HL-60 (cell line): ENCODE results near the gene SLC29A3.

Experiments used
- POLR2AphosphoS5 ChIP-seq: IDR thresholded peaks from 2 replicates; pipeline ENCODE4 v1.6.1; 2012; ENCODE audit warnings: low read depth
- TF ChIP-seq, protein P1 (sequence below): IDR thresholded peaks from one replicate; pipeline ENCODE4 v1.5.1; 2011; ENCODE audit warnings: low read length, control low read depth, inconsistent platforms; ENCODE audit not compliant: insufficient read depth
- TF ChIP-seq, protein P2 (sequence below): IDR thresholded peaks from 2 replicates; pipeline ENCODE4 v1.6.1; 2012; ENCODE audit warnings: low read depth; ENCODE audit not compliant: insufficient replicate concordance

GRCh38 chr10:71294091-71294561, 24.9 kb upstream of the SLC29A3 start:
- TF ChIP-seq, protein P1, sequence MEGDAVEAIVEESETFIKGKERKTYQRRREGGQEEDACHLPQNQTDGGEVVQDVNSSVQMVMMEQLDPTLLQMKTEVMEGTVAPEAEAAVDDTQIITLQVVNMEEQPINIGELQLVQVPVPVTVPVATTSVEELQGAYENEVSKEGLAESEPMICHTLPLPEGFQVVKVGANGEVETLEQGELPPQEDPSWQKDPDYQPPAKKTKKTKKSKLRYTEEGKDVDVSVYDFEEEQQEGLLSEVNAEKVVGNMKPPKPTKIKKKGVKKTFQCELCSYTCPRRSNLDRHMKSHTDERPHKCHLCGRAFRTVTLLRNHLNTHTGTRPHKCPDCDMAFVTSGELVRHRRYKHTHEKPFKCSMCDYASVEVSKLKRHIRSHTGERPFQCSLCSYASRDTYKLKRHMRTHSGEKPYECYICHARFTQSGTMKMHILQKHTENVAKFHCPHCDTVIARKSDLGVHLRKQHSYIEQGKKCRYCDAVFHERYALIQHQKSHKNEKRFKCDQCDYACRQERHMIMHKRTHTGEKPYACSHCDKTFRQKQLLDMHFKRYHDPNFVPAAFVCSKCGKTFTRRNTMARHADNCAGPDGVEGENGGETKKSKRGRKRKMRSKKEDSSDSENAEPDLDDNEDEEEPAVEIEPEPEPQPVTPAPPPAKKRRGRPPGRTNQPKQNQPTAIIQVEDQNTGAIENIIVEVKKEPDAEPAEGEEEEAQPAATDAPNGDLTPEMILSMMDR = no peak
- TF ChIP-seq, protein P2, sequence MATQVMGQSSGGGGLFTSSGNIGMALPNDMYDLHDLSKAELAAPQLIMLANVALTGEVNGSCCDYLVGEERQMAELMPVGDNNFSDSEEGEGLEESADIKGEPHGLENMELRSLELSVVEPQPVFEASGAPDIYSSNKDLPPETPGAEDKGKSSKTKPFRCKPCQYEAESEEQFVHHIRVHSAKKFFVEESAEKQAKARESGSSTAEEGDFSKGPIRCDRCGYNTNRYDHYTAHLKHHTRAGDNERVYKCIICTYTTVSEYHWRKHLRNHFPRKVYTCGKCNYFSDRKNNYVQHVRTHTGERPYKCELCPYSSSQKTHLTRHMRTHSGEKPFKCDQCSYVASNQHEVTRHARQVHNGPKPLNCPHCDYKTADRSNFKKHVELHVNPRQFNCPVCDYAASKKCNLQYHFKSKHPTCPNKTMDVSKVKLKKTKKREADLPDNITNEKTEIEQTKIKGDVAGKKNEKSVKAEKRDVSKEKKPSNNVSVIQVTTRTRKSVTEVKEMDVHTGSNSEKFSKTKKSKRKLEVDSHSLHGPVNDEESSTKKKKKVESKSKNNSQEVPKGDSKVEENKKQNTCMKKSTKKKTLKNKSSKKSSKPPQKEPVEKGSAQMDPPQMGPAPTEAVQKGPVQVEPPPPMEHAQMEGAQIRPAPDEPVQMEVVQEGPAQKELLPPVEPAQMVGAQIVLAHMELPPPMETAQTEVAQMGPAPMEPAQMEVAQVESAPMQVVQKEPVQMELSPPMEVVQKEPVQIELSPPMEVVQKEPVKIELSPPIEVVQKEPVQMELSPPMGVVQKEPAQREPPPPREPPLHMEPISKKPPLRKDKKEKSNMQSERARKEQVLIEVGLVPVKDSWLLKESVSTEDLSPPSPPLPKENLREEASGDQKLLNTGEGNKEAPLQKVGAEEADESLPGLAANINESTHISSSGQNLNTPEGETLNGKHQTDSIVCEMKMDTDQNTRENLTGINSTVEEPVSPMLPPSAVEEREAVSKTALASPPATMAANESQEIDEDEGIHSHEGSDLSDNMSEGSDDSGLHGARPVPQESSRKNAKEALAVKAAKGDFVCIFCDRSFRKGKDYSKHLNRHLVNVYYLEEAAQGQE = no peak
- no peak for TF ChIP-seq POLR2AphosphoS5
